ENCODE data around the gene SLAMF9. TPM values are rescaled to one million over a fixed set of nuclear protein-coding genes. Genes with fewer than 3 reads are reported as not detected.

SLAMF9 gene
- total RNA-seq, 1 experiment from 2014 or later: not detected

- DNase-seq (ENCODE audit: low spot score): no peak
- in situ Hi-C loops (cut with HindIII; ENCODE audit: low sequenced_read_pairs): no loop called here
Measured at GRCh38 chr1:159949981-159950381, 4.1 kb downstream of the SLAMF9 start.

GRCh38 chr1:159949123-159949522 lies 4.9 kb downstream of the SLAMF9 start:
- in situ Hi-C loops (cut with HindIII; ENCODE audit: low sequenced_read_pairs): no loop called here
- no peak for DNase-seq (ENCODE audit: low spot score)

- DNase-seq (ENCODE audit: low spot score): no peak
- in situ Hi-C loops (cut with HindIII; ENCODE audit: low sequenced_read_pairs): no loop called here
Measured at GRCh38 chr1:159947942-159948341, 6.1 kb downstream of the SLAMF9 start.

- DNase-seq (ENCODE audit: low spot score): peak; percentile 14
- in situ Hi-C loops (cut with HindIII; ENCODE audit: low sequenced_read_pairs): no loop called here
Measured at GRCh38 chr1:159946242-159947187, 7.5 kb downstream of the SLAMF9 start.

- DNase-seq (ENCODE audit: low spot score): peak; percentile 81
- in situ Hi-C loops (cut with HindIII; ENCODE audit: low sequenced_read_pairs): no loop called here
Measured at GRCh38 chr1:159945483-159946241, 8.4 kb downstream of the SLAMF9 start, which contains the start of gene IGSF9. Gene IGSF9 (minus strand): TSS chr1:159945613. CDS start chr1:159943454, 2,159 bp downstream.

GRCh38 chr1:159944623-159945455 lies 9.2 kb downstream of the SLAMF9 start:
- in situ Hi-C loops (cut with HindIII; ENCODE audit: low sequenced_read_pairs): no loop called here
- DNase-seq (ENCODE audit: low spot score): no peak

GRCh38 chr1:159943908-159944622 lies 10.0 kb downstream of the SLAMF9 start:
- DNase-seq (ENCODE audit: low spot score): no peak
- in situ Hi-C loops (cut with HindIII; ENCODE audit: low sequenced_read_pairs): no loop called here

GRCh38 chr1:159943278-159943640 lies 10.8 kb downstream of the SLAMF9 start:
- DNase-seq (ENCODE audit: low spot score): no peak
- in situ Hi-C loops (cut with HindIII; ENCODE audit: low sequenced_read_pairs): no loop called here

GRCh38 chr1:159942632-159943277 lies 11.3 kb downstream of the SLAMF9 start:
- in situ Hi-C loops (cut with HindIII; ENCODE audit: low sequenced_read_pairs): no loop called here
- no peak for DNase-seq (ENCODE audit: low spot score)

GRCh38 chr1:159941591-159942560 lies 12.2 kb downstream of the SLAMF9 start:
- no peak for DNase-seq (ENCODE audit: low spot score)
- in situ Hi-C loops (cut with HindIII; ENCODE audit: low sequenced_read_pairs): no loop called here

- in situ Hi-C loops (cut with HindIII; ENCODE audit: low sequenced_read_pairs): no loop called here
- DNase-seq (ENCODE audit: low spot score): no peak
Measured at GRCh38 chr1:159941141-159941540, 12.9 kb downstream of the SLAMF9 start.

GRCh38 chr1:159940006-159940620 lies 13.9 kb downstream of the SLAMF9 start:
- in situ Hi-C loops (cut with HindIII; ENCODE audit: low sequenced_read_pairs): no loop called here
- peak; percentile 53 for DNase-seq (ENCODE audit: low spot score)

- no peak for DNase-seq (ENCODE audit: low spot score)
- in situ Hi-C loops (cut with HindIII; ENCODE audit: low sequenced_read_pairs): no loop called here
Measured at GRCh38 chr1:159939678-159940002, 14.4 kb downstream of the SLAMF9 start.

- in situ Hi-C loops (cut with HindIII; ENCODE audit: low sequenced_read_pairs): no loop called here
Measured at GRCh38 chr1:159938905-159939677, 14.9 kb downstream of the SLAMF9 start.

GRCh38 chr1:159938211-159938852 lies 15.7 kb downstream of the SLAMF9 start:
- no peak for DNase-seq (ENCODE audit: low spot score)
- in situ Hi-C loops (cut with HindIII; ENCODE audit: low sequenced_read_pairs): no loop called here

More at GRCh38 chr1:159938905-159939677, 14.9 kb downstream of the SLAMF9 start:
- DNase-seq (ENCODE audit: low spot score): no peak
